ENCODE measurements around the gene EBI3.
"Not testable (repeated sequence)": the region's sequence is repeated elsewhere in the genome, so short reads cannot be mapped to it uniquely, and the experiment has no call there.

The EBI3 gene

DNA sequence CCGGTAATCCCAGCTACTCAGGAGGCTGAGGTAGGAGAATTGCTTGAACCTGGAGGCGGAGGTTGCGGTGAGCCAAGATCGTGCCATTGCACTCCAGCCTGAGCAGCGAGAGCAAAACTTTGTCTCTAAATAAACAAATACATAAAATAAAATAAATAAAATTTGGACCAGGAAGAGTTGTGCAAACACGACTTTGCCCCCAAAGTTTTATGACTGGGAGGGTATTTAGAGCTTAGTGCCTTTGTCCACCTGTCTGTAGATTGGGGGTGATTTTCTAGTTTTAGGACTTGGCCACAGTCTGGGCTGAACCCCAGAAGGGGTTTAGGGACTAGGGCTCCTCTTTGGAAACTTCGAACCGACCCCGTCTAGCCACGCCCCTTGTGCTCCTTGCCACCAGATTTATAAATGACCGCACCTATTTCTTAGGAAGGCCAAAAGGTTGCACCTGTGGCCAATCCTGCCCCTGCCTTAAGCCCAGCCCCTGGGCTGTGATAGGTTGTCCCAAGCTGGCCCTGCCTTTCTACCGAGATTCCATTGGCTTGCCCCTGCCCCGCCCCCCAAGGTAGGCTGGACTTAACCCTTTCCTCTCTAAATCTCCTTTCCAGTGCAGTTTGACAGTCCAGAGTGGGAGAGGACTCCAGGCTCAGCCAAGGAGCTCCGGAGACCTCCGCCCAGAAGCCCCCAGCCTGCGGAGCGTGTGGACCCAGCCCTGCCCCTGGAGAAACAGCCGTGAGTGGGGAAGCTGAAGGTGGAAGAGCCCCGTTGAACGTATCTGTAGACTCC, 55.0 kb downstream of the EBI3 start:
- H3K4me3 ChIP-seq (ENCODE audit: low read depth in 1 of 2, low read length in 1 of 2) = no peak overlapping the region
- H3K36me3 ChIP-seq = no peaks in the 10 kb centered on the region
- no peaks in the 10 kb centered on the region for H3K4me1 ChIP-seq (ENCODE audit: control insufficient read depth in 1 of 2, insufficient read depth in 1 of 2, low read depth in 1 of 2, low read length in 1 of 2)
- H3K27me3 ChIP-seq = peaks cover 52% of the 10 kb centered on the region
- TF ChIP-seq, protein P1, sequence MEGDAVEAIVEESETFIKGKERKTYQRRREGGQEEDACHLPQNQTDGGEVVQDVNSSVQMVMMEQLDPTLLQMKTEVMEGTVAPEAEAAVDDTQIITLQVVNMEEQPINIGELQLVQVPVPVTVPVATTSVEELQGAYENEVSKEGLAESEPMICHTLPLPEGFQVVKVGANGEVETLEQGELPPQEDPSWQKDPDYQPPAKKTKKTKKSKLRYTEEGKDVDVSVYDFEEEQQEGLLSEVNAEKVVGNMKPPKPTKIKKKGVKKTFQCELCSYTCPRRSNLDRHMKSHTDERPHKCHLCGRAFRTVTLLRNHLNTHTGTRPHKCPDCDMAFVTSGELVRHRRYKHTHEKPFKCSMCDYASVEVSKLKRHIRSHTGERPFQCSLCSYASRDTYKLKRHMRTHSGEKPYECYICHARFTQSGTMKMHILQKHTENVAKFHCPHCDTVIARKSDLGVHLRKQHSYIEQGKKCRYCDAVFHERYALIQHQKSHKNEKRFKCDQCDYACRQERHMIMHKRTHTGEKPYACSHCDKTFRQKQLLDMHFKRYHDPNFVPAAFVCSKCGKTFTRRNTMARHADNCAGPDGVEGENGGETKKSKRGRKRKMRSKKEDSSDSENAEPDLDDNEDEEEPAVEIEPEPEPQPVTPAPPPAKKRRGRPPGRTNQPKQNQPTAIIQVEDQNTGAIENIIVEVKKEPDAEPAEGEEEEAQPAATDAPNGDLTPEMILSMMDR (IDR thresholded peaks at IDR 0.05) = no peak
- H3K27ac ChIP-seq = no peak overlapping the region
- H3K9me3 ChIP-seq = no peaks in the 10 kb centered on the region

DNA sequence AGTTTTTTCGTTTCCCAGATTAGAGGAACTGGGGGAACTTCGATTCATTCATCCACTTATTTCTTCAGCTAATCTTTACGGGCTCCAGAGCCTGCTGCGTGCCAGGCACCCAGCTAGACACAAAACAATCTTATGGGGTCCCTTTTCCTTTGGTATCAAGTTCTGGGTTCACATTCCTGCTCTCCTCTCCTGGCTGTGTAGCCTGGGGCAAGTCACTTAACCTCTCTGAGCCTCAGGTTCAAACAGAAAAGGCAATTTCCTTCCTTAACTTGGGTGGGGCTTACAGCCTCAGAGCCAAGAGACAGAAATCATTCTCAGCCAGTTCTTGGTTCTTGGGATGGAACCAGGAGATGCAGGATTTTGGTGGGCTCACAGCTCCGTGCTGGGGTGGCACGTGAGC, 55.7 kb downstream of the EBI3 start:
- Histone ChIP-seq H3K27me3 (peaks cover 46% of the 10 kb centered on the region), H3K27ac (no peak overlapping the region), H3K4me3 (ENCODE audit: low read depth in 1 of 2, low read length in 1 of 2) (no peak overlapping the region), H3K9me3 (no peaks in the 10 kb centered on the region), H3K4me1 (ENCODE audit: control insufficient read depth in 1 of 2, insufficient read depth in 1 of 2, low read depth in 1 of 2, low read length in 1 of 2) (no peaks in the 10 kb centered on the region), H3K36me3 (no peaks in the 10 kb centered on the region)
- TF ChIP-seq, protein P1 (IDR thresholded peaks at IDR 0.05) = no peak

DNA sequence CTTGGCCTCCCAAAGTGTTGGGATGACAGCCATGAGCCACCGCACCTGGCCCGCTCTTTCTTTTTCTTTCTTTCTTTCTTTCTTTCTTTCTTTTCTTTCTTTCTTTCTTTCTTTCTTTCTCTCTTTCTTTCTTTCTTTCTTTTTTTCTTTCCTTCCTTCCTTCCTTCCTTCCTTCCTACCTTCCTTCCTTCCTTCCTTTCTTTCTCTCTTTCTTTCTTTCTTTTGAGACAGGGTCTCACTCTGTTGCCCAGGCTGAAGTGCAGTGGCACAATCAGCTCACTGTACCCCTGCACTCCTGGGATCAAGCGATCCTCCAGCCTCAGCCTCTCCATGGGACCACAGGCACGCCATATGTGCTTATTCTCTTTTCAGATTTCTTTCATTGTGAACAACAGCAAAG, 56.8 kb downstream of the EBI3 start:
- H3K4me1 ChIP-seq (ENCODE audit: control insufficient read depth in 1 of 2, insufficient read depth in 1 of 2, low read depth in 1 of 2, low read length in 1 of 2); H3K36me3 ChIP-seq; H3K27ac ChIP-seq; H3K9me3 ChIP-seq; H3K4me3 ChIP-seq (ENCODE audit: low read depth in 1 of 2, low read length in 1 of 2): not testable (repeated sequence)
- H3K27me3 ChIP-seq = peaks cover 35% of the 10 kb centered on the region

Data from neutrophil (primary cell).